ENCODE measurements around the gene BCL2L2.

- TF ChIP-seq CTCF (IDR thresholded peaks at IDR 0.05) = no peak
- no peak for TF ChIP-seq EZH2 (IDR thresholded peaks at IDR 0.05; ENCODE audit: borderline replicate concordance, insufficient read depth, low read depth, low read length, poor library complexity, severe bottlenecking)
Observed at GRCh38 chr14:23296012-23296777, 10.4 kb upstream of the BCL2L2 start.

Data from B cell (primary cell).